Right cardiac atrium (tissue), 5 donors: ENCODE results near the gene PHTF2. TPM values are rescaled to one million over a fixed set of nuclear protein-coding genes. Genes with fewer than 3 reads are reported as not detected.
"Not testable (repeated sequence)": the region's sequence is repeated elsewhere in the genome, so short reads cannot be mapped to it uniquely, and the experiment has no call there.

ENCODE experiments used
- ATAC-seq, 2 donors: fragments of 200-7000 bp; cut with Tn5 transposase; one replicate each; pipeline versions ENCODE4 v1.8.0 to v1.9.1; 2020; ENCODE audit warnings: moderate library complexity in 2 of 2, mild to moderate bottlenecking in 1 of 2
- DNase-seq, 3 donors: peaks; one replicate each; pipeline ENCODE4 v3.0.0-alpha.2; 2020
- H3K27ac ChIP-seq: one replicate; pipeline ENCODE4 v1.5.1; 2013; ENCODE audit warnings: mild to moderate bottlenecking, low read length, control low read depth, moderate library complexity
- H3K27me3 ChIP-seq: one replicate; pipeline ENCODE4 v1.6.1; 2013; ENCODE audit not compliant: control insufficient read depth, insufficient read depth
- H3K4me1 ChIP-seq: one replicate; pipeline ENCODE4 v1.6.1; 2013; ENCODE audit warnings: low read length; ENCODE audit not compliant: control insufficient read depth, insufficient read depth
- H3K4me3 ChIP-seq: one replicate; pipeline ENCODE4 v1.5.1; 2013; ENCODE audit warnings: low read length, control low read depth
- H3K9me3 ChIP-seq: one replicate; pipeline ENCODE4 v1.6.1; 2013; ENCODE audit warnings: low read length; ENCODE audit not compliant: control insufficient read depth
- WGBS: extraction: QIAGEN DNeasy Blood & Tissue Kit; methylation state at CpG from one replicate; pipeline ENCODE4 v1.1.7; 2013; 5-methylcytosine and 5-hydroxymethylcytosine counted together
- intact Hi-C, 4 donors: fragments of 100-400 bp; cut with DNase I; formaldehyde crosslinking; loops; one replicate each; pipeline versions ENCODE4 v1.11.0 to v1.14.0; 2022 to 2023
- polyA plus RNA-seq: library from polyadenylated mRNA; stranded (reverse); fragments of 200-250 nt; gene quantifications from one replicate; pipeline ENCODE4 v1.2.3, GENCODE V29; 2013
- total RNA-seq, 4 donors: library from RNA; stranded (reverse); fragmentation: NEBNext Ultra II Directional; extraction: Animal tissue kit (Norgen Biotek cat#: 25700); gene quantifications; one replicate each; pipeline ENCODE4 v1.2.1, GENCODE V29; 2021
- donor health status: healthy with polysubstance abuse.
- donor health status: DM: no; HTN: yes; CAD: no.
- donor health status: DM: no; HTN: no; CAD: no.
- donor health status: DM: no; HTN: yes; CAD: no; lungs with severe emphysema.
- donor health status: DM: yes; HTN: yes; CAD: no.

The PHTF2 gene
- total and polyA plus RNA-seq, 5 donors = 8.4 to 20.3 (median 18.1) TPM

GRCh38 chr7:77830649-77831355 lies 32.2 kb downstream of the PHTF2 start:
- DNase-seq (no peak), ATAC-seq (no peak)
- H3K9me3 ChIP-seq = no peaks in the 10 kb centered on the region
- 76% methylated on average over 8 of the region's 8 CpGs for WGBS
- H3K4me1 ChIP-seq = peaks cover 2% of the 10 kb centered on the region
- intact Hi-C loops = no loop called here
- H3K4me3 ChIP-seq = no peak overlapping the region
- H3K27ac ChIP-seq = no peak overlapping the region
- H3K27me3 ChIP-seq = no peaks in the 10 kb centered on the region

- Histone ChIP-seq H3K4me3 (no peak overlapping the region), H3K27ac (no peak overlapping the region), H3K9me3 (no peaks in the 10 kb centered on the region), H3K4me1 (peaks cover 2% of the 10 kb centered on the region), H3K27me3 (no peaks in the 10 kb centered on the region)
- no peak for ATAC-seq
- intact Hi-C loops = no loop called here
- 94% methylated on average over 7 of the region's 7 CpGs for WGBS
- no peak for DNase-seq
These were observed 32.9 kb downstream of the PHTF2 start for GRCh38 chr7:77831481-77831880.

GRCh38 chr7:77831953-77832352 lies 33.4 kb downstream of the PHTF2 start:
- no peak overlapping the region for H3K27ac ChIP-seq
- no peaks in the 10 kb centered on the region for H3K27me3 ChIP-seq
- peaks cover 2% of the 10 kb centered on the region for H3K4me1 ChIP-seq
- intact Hi-C loops = no loop called here
- ATAC-seq (no peak), DNase-seq (no peak)
- WGBS = 34% methylated on average over 1 of the region's 1 CpG
- H3K9me3 ChIP-seq = no peaks in the 10 kb centered on the region
- no peak overlapping the region for H3K4me3 ChIP-seq

- no peaks in the 10 kb centered on the region for H3K27me3 ChIP-seq
- no peaks in the 10 kb centered on the region for H3K9me3 ChIP-seq
- H3K4me1 ChIP-seq = peaks cover 2% of the 10 kb centered on the region
- H3K4me3 ChIP-seq = no peak overlapping the region
- 99% methylated on average over 1 of the region's 1 CpG for WGBS
- DNase-seq (no peak), ATAC-seq (no peak)
- no peak overlapping the region for H3K27ac ChIP-seq
- intact Hi-C loops = no loop called here
These were observed 34.6 kb downstream of the PHTF2 start for GRCh38 chr7:77833136-77833535.

DNA sequence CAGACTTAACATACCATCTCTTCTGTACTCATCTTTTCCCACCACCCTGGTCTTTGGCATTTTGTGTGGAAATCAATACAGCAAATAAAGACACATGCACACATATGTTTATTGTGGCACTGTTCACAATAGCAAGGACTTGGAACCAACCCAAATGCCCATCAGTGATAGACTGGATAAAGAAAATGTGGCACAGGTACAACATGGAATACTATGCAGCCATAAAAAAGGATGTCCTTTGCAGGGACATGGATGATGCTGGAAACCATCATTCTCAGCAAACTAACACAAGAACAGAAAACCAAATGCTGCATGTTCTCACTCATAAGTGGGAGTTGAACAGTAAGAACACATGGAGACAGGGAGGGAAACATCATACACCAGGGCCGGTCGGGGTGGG lies 37.9 kb downstream of the PHTF2 start:
- 97% methylated on average over 2 of the region's 2 CpGs for WGBS
- DNase-seq, H3K27ac ChIP-seq, H3K4me3 ChIP-seq, intact Hi-C loops, H3K9me3 ChIP-seq, ATAC-seq, H3K27me3 ChIP-seq, H3K4me1 ChIP-seq: not testable (repeated sequence)

DNA sequence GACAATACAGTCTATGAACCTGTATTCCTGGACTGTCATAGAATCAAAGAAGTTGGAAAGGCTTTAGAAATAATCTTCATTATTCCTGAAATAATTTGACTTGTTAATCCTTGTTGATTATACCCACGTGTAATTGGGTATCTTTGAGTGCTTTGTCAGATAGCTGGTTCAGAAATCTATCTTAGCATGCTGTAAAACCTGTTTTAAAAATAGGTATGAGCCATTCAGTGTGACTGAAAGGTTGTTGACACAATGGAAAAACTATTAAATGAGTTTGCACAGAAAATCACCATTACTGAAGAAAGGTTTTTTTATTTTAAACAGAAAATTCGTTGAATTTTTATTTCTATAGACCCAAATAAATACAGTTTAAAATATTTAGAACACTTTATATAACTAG lies 38.7 kb downstream of the PHTF2 start:
- Histone ChIP-seq H3K9me3 (no peaks in the 10 kb centered on the region), H3K4me1 (peaks cover 4% of the 10 kb centered on the region), H3K27ac (no peak overlapping the region), H3K27me3 (no peaks in the 10 kb centered on the region), H3K4me3 (no peak overlapping the region)
- DNase-seq (no peak), ATAC-seq (no peak)
- WGBS = 49% methylated on average over 2 of the region's 2 CpGs
- intact Hi-C loops = no loop called here

DNA sequence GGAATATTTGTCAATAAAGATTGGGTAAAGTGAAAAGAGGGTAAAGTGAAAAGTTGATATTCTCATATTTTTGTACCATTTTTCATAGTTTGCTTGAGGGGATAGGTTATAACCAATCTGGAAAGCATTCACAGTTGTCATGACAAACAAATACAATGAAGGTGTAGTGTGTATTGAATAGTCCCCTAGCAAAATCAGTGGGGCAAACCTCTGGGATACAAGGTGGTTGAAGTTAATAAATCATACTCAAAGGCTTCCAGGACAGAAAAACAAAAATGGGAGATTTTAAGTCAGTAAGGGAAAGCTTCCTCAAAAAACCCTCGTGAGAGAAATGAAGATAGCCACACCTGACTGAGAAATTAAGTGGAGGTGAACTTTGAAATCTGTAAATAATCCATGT lies 39.4 kb downstream of the PHTF2 start:
- Histone ChIP-seq H3K27ac (no peak overlapping the region), H3K9me3 (no peaks in the 10 kb centered on the region), H3K4me1 (peaks cover 4% of the 10 kb centered on the region), H3K27me3 (no peaks in the 10 kb centered on the region), H3K4me3 (no peak overlapping the region)
- intact Hi-C loops = no loop called here
- no peak for DNase-seq
- no peak for ATAC-seq
- 83% methylated on average over 1 of the region's 1 CpG for WGBS

DNA sequence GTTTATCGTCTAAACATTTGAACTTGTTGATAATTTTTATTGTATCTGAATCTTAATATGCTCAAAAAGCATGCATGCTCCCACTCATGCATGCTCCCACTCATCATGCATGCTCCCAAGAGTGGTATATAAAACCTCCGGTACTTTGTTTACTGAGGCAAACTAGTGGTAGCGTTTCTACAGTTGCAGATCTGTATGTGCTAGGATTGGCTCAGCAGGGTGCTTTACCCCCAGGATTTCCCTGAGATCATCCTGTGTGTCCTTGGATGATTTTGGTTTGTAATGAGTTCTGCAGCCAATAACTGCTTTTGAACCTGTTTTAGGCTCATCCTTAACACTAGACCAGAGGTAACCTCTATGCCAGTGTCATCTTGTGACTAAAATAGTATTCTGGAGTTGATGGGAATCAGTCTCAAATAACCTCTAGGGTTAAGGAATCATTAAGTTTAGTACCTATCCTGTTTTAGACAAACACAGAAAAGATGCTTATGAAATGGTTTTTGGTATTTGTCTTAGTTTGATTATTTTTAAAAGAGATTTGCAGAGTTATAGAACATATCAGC lies 40.4 kb downstream of the PHTF2 start:
- ATAC-seq = no peak
- WGBS = 56% methylated on average over 3 of the region's 3 CpGs
- Histone ChIP-seq H3K4me1 (peaks cover 2% of the 10 kb centered on the region), H3K27ac (no peak overlapping the region), H3K4me3 (no peak overlapping the region), H3K9me3 (no peaks in the 10 kb centered on the region), H3K27me3 (no peaks in the 10 kb centered on the region)
- DNase-seq = no peak
- intact Hi-C loops = no loop called here

DNA sequence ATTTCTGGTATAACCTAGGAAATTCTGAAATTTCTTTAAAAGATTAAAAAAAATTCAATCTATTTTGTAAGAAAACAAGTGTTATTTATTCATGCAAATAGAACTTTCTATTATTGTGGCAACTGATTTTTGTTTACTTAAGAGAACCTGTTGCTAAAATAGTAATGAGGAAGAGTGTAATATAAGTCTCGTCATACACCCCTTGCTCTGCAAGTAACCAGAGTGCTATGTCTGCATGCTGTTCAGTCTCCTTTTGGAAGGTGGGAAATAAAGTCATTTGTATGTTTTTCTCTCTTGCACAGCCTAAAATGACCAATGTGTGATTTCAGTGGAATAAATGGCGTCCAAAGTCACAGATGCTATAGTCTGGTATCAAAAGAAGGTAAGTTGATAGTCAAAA lies 41.3 kb downstream of the PHTF2 start:
- H3K27ac ChIP-seq = no peak overlapping the region
- intact Hi-C loops = no loop called here
- H3K4me1 ChIP-seq = peaks cover 2% of the 10 kb centered on the region
- H3K4me3 ChIP-seq = no peak overlapping the region
- ATAC-seq = no peak
- DNase-seq = no peak
- WGBS = 78% methylated on average over 2 of the region's 2 CpGs
- H3K9me3 ChIP-seq = no peaks in the 10 kb centered on the region
- no peaks in the 10 kb centered on the region for H3K27me3 ChIP-seq

GRCh38 chr7:77843194-77843593 lies 44.6 kb downstream of the PHTF2 start:
- Histone ChIP-seq H3K9me3 (no peaks in the 10 kb centered on the region), H3K4me3 (no peak overlapping the region), H3K27me3 (no peaks in the 10 kb centered on the region), H3K4me1 (peaks cover 2% of the 10 kb centered on the region), H3K27ac (no peak overlapping the region)
- DNase-seq (no peak), ATAC-seq (no peak)
- WGBS = 87% methylated on average over 2 of the region's 2 CpGs
- intact Hi-C loops = no loop called here

DNA sequence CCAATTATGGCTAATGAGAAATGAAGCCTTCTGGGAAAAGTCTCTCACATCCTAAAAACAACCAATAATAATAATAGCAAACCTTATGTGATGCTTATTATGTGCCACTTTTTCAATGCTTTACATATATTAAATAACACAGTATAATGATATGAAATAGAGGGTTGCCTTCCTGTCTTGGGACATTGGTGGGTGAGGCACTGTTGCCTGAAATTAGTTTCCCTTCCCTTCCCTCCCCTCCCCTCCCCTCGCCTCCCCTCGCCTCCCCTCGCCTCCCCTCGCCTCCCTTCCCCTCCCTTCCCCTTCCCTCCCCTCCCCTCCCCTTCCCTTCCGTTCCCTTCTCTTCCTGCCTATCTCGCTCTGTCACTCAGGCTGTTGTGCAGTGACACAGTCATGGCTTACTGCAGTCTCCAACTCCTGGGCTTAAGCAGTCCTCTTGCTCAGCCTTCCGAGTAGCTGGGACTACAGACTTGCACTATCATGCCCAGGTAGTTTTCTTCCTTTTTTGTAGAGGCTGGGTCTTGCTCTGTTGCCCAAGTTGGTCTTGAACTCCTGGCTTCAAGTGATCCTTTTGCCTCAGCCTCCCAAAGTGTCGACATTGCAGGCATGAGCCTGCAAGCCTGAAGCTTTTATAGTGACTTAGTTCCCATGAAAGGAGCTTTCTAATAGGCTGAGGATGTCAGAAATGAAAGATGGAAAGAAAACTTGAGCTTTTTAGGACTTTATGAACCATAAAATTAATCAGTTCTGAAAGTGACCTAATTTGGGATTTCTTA lies 47.9 kb downstream of the PHTF2 start:
- ATAC-seq = no peak
- DNase-seq = no peak
- intact Hi-C loops = no loop called here
- Histone ChIP-seq H3K27me3 (no peaks in the 10 kb centered on the region), H3K9me3 (no peaks in the 10 kb centered on the region), H3K4me1 (no peaks in the 10 kb centered on the region), H3K27ac (no peak overlapping the region), H3K4me3 (no peak overlapping the region)
- 71% methylated on average over 8 of the region's 8 CpGs for WGBS
